PC-3 (cell line): ENCODE results near the gene MUC6. TPM values are rescaled to one million over a fixed set of nuclear protein-coding genes. Genes with fewer than 3 reads are reported as not detected.

Source experiments
- ATAC-seq: fragments of 200-7000 bp; cut with Tn5 transposase; 2 replicates; pipeline ENCODE4 v1.9.1; 2020; ENCODE audit warnings: mild to moderate bottlenecking, moderate library complexity
- BruUV-seq: library from RNA; stranded (reverse); fragments of 400-500 nt; replicated peaks from 2 replicates; lab custom pipeline; 2021; lab: Mats Ljungman, UMichigan
- CTCF ChIA-PET: fragments of 300-600 bp; sonication (Branson Sonifier 250); formaldehyde crosslinking; loops from one replicate; lab custom pipeline; 2022; ENCODE audit warnings: antibody characterized with exemption; lab: Charles Lee
- POLR2A ChIA-PET: fragments of 300-600 bp; sonication (Branson Sonifier 250); formaldehyde crosslinking; loops from one replicate; lab custom pipeline; 2022; ENCODE audit warnings: antibody characterized with exemption; ENCODE audit not compliant: unreplicated experiment; lab: Charles Lee
- DNase-seq: peaks from one replicate; pipeline ENCODE4 v3.0.0-alpha.2; 2015
- H2AFZ ChIP-seq: fragments of 300-600 bp; sonication (generic); 2 replicates; pipeline ENCODE4 v1.6.0; 2016; ENCODE audit warnings: antibody characterized with exemption, low read length
- H3F3A ChIP-seq: fragments of 300-600 bp; sonication (generic); one replicate; pipeline ENCODE4 v1.6.0; 2017; ENCODE audit warnings: antibody characterized with exemption, low read length, control low read depth, mild to moderate bottlenecking; ENCODE audit not compliant: unreplicated experiment
- H3K27ac ChIP-seq: fragments of 300-600 bp; sonication (generic); 2 replicates; pipeline ENCODE4 v1.5.1; 2016; ENCODE audit warnings: mild to moderate bottlenecking, low read length
- H3K27me3 ChIP-seq: fragments of 300-600 bp; sonication (generic); 2 replicates; pipeline ENCODE4 v1.6.1; 2016; ENCODE audit warnings: low read length, mixed read lengths
- H3K36me3 ChIP-seq: fragments of 300-600 bp; sonication (generic); 2 replicates; pipeline ENCODE4 v1.6.1; 2016; ENCODE audit warnings: low read depth, mixed run types, low read length, mixed read lengths
- H3K4me1 ChIP-seq: fragments of 300-600 bp; sonication (generic); 2 replicates; pipeline ENCODE4 v1.5.1; 2016; ENCODE audit warnings: low read length; ENCODE audit not compliant: insufficient read depth
- H3K4me2 ChIP-seq: fragments of 300-600 bp; sonication (generic); 2 replicates; pipeline ENCODE4 v1.6.0; 2016; ENCODE audit warnings: low read length
- H3K4me3 ChIP-seq: fragments of 300-600 bp; sonication (generic); 2 replicates; pipeline ENCODE4 v1.5.1; 2016; ENCODE audit warnings: mild to moderate bottlenecking, low read length, mixed read lengths
- H3K79me2 ChIP-seq: fragments of 300-600 bp; sonication (generic); 2 replicates; pipeline ENCODE4 v1.6.1; 2017; ENCODE audit warnings: low read length, mixed read lengths
- H3K9ac ChIP-seq: fragments of 300-600 bp; sonication (generic); 2 replicates; pipeline ENCODE4 v1.6.0; 2016; ENCODE audit warnings: mild to moderate bottlenecking, low read length
- H3K9me2 ChIP-seq: fragments of 300-600 bp; sonication (generic); replicated peaks from 2 replicates; pipeline ENCODE4 v1.6.1; 2016; ENCODE audit warnings: mixed run types, low read length, mixed read lengths
- H3K9me3 ChIP-seq: fragments of 300-600 bp; sonication (generic); 2 replicates; pipeline ENCODE4 v1.6.1; 2016; ENCODE audit warnings: low read length, mixed read lengths
- H4K20me1 ChIP-seq: fragments of 300-600 bp; sonication (generic); 2 replicates; pipeline ENCODE4 v1.6.1; 2016; ENCODE audit warnings: low read length, mixed read lengths
- CTCF ChIP-seq: fragments of 300-600 bp; sonication (generic); conservative IDR thresholded peaks from 2 replicates; pipeline ENCODE4 v1.5.1; 2017; ENCODE audit warnings: antibody characterized with exemption, low read depth, mild to moderate bottlenecking, low read length
- EZH2 ChIP-seq: fragments of 300-600 bp; sonication (generic); IDR thresholded peaks from one replicate; pipeline ENCODE4 v1.6.1; 2017; ENCODE audit warnings: antibody characterized with exemption, mild to moderate bottlenecking, low read length; ENCODE audit not compliant: unreplicated experiment
- EZH2phosphoT487 ChIP-seq: fragments of 300-600 bp; sonication (generic); IDR thresholded peaks from 2 replicates; pipeline ENCODE4 v1.6.1; 2018; ENCODE audit warnings: mild to moderate bottlenecking, antibody characterized with exemption, low read length, borderline replicate concordance
- intact Hi-C: fragments of 100-400 bp; cut with micrococcal nuclease; formaldehyde crosslinking; loops from 2 replicates; pipeline ENCODE4 v1.9.0; 2023
- total RNA-seq: library from RNA; depleted of rRNA; stranded (reverse); fragments of >200 nt; gene quantifications from 2 replicates; pipeline ENCODE4 v1.2.3, GENCODE V29; 2014

MUC6 gene
- total RNA-seq, 1 experiment from 2014 or later = 0.18 TPM

- Histone ChIP-seq H3K27ac (no peak overlapping the region), H3K27me3 (no peaks in the 10 kb centered on the region), H3K9me3 (no peaks in the 10 kb centered on the region), H3K4me1 (peaks cover 5% of the 10 kb centered on the region; the same call in 1 of the 2 replicates), H4K20me1 (no peaks in the 10 kb centered on the region), H3K4me3 (no peak overlapping the region), H3K79me2 (peaks cover 3% of the 10 kb centered on the region; the same call in 1 of the 2 replicates), H3K9me2 (no peaks in the 10 kb centered on the region), H3K9ac (no peak overlapping the region), H3K4me2 (no peak overlapping the region), H3F3A (no peaks in the 10 kb centered on the region), H3K36me3 (no peaks in the 10 kb centered on the region; the same call in 1 of the 2 replicates), H2AFZ (no peak overlapping the region)
- ChIA-PET POLR2A (no interaction called here), CTCF (no interaction called here)
- TF ChIP-seq EZH2 (no peak), EZH2phosphoT487 (no peak), CTCF (no peak)
- DNase-seq (no peak), ATAC-seq (no peak)
- intact Hi-C loops = no loop called here
- BruUV-seq = no TSS peak
These were observed 65.3 kb downstream of the MUC6 start for GRCh38 chr11:971092-971690.

- ChIA-PET CTCF (no interaction called here), POLR2A (no interaction called here)
- no peak overlapping the region for H2AFZ ChIP-seq
- ATAC-seq = no peak
- no peaks in the 10 kb centered on the region for H3K9me2 ChIP-seq
- H3K4me1 ChIP-seq = peaks cover 6% of the 10 kb centered on the region; the same call in 1 of the 2 replicates
- no peaks in the 10 kb centered on the region for H3K27me3 ChIP-seq
- H3K9ac ChIP-seq = no peak overlapping the region
- H3K27ac ChIP-seq = no peak overlapping the region
- intact Hi-C loops = no loop called here
- H3K4me3 ChIP-seq = no peak overlapping the region
- peaks cover 3% of the 10 kb centered on the region; the same call in 1 of the 2 replicates for H3K79me2 ChIP-seq
- no peak overlapping the region for H3K4me2 ChIP-seq
- H3F3A ChIP-seq = no peaks in the 10 kb centered on the region
- TF ChIP-seq CTCF (no peak), EZH2 (no peak), EZH2phosphoT487 (no peak)
- no peaks in the 10 kb centered on the region; the same call in 1 of the 2 replicates for H3K36me3 ChIP-seq
- no TSS peak for BruUV-seq
- H3K9me3 ChIP-seq = no peaks in the 10 kb centered on the region
- DNase-seq = no peak
- no peaks in the 10 kb centered on the region for H4K20me1 ChIP-seq
These were observed 66.1 kb downstream of the MUC6 start for GRCh38 chr11:970319-970871.

- intact Hi-C loops = no loop called here
- DNase-seq (no peak), ATAC-seq (no peak)
- no peak overlapping the region for H2AFZ ChIP-seq
- no peaks in the 10 kb centered on the region for H3K9me2 ChIP-seq
- H3K9ac ChIP-seq = no peak overlapping the region
- no peaks in the 10 kb centered on the region for H3K27me3 ChIP-seq
- H3F3A ChIP-seq = no peaks in the 10 kb centered on the region
- no TSS peak for BruUV-seq
- H3K27ac ChIP-seq = no peak overlapping the region
- TF ChIP-seq EZH2 (no peak), CTCF (no peak), EZH2phosphoT487 (no peak)
- no peak overlapping the region for H3K4me2 ChIP-seq
- H3K4me3 ChIP-seq = no peak overlapping the region
- POLR2A ChIA-PET = no interaction called here
- H3K4me1 ChIP-seq = peaks cover 6% of the 10 kb centered on the region; the same call in 1 of the 2 replicates
- no peaks in the 10 kb centered on the region for H4K20me1 ChIP-seq
- no peaks in the 10 kb centered on the region for H3K9me3 ChIP-seq
- H3K79me2 ChIP-seq = peaks cover 3% of the 10 kb centered on the region; the same call in 1 of the 2 replicates
- CTCF ChIA-PET = no interaction called here
- no peaks in the 10 kb centered on the region; the same call in 1 of the 2 replicates for H3K36me3 ChIP-seq
These were observed 66.8 kb downstream of the MUC6 start for GRCh38 chr11:969651-970205.
